ENCODE data around the gene VANGL1. TPM values are rescaled to one million over a fixed set of nuclear protein-coding genes. Genes with fewer than 3 reads are reported as not detected.

VANGL1 gene
- total and polyA plus RNA-seq, 3 donors from 2014 or later = 8.2 to 16.6 (median 8.6) TPM

GRCh38 chr1:115660151-115660550 lies 18.4 kb downstream of the VANGL1 start:
- H3K27me3 ChIP-seq = no peaks in the 10 kb centered on the region
- no peak overlapping the region for H3K27ac ChIP-seq
- no peaks in the 10 kb centered on the region for H3K9me3 ChIP-seq
- intact Hi-C loops (cut with DNase I; ENCODE audit: low total_unique reads) = no loop called here
- H3K36me3 ChIP-seq (ENCODE audit: low read depth, missing control alignments) = no peaks in the 10 kb centered on the region
- WGBS, 2 donors = 89 to 93% methylated on average over 5 of the region's 5 CpGs
- H3K4me3 ChIP-seq = no peak overlapping the region
- no peak for TF ChIP-seq POLR2A (IDR thresholded peaks at IDR 0.05)
- TF ChIP-seq CTCF (IDR thresholded peaks at IDR 0.05) = no peak
- no peak for DNase-seq
- H3K4me1 ChIP-seq = no peaks in the 10 kb centered on the region

- no peaks in the 10 kb centered on the region for H3K9me3 ChIP-seq
- no peaks in the 10 kb centered on the region for H3K27me3 ChIP-seq
- intact Hi-C loops (cut with DNase I; ENCODE audit: low total_unique reads) = no loop called here
- DNase-seq = no peak
- 100% methylated on average over 1 of the region's 1 CpG for WGBS, 2 donors
- TF ChIP-seq POLR2A (IDR thresholded peaks at IDR 0.05) (no peak), CTCF (IDR thresholded peaks at IDR 0.05) (no peak)
- no peaks in the 10 kb centered on the region for H3K4me1 ChIP-seq
- H3K4me3 ChIP-seq = no peak overlapping the region
- H3K27ac ChIP-seq = no peak overlapping the region
- H3K36me3 ChIP-seq (ENCODE audit: low read depth, missing control alignments) = no peaks in the 10 kb centered on the region
Observed at GRCh38 chr1:115661157-115661556, 19.4 kb downstream of the VANGL1 start.

- Histone ChIP-seq H3K27ac (no peak overlapping the region), H3K4me1 (no peaks in the 10 kb centered on the region), H3K9me3 (no peaks in the 10 kb centered on the region), H3K36me3 (ENCODE audit: low read depth, missing control alignments) (no peaks in the 10 kb centered on the region), H3K27me3 (no peaks in the 10 kb centered on the region), H3K4me3 (no peak overlapping the region)
- no peak for DNase-seq
- TF ChIP-seq CTCF (IDR thresholded peaks at IDR 0.05) = no peak
- no peak for TF ChIP-seq POLR2A (IDR thresholded peaks at IDR 0.05)
- intact Hi-C loops (cut with DNase I; ENCODE audit: low total_unique reads) = no loop called here
- whole genome bisulfite sequencing, 2 donors = 66 to 92% methylated on average over 6 to 7 of the region's 7 CpGs
Observed at GRCh38 chr1:115665319-115666096, 23.7 kb downstream of the VANGL1 start.

- Histone ChIP-seq H3K9me3 (no peaks in the 10 kb centered on the region), H3K4me3 (no peak overlapping the region), H3K36me3 (ENCODE audit: low read depth, missing control alignments) (no peaks in the 10 kb centered on the region), H3K4me1 (no peaks in the 10 kb centered on the region), H3K27me3 (no peaks in the 10 kb centered on the region), H3K27ac (no peak overlapping the region)
- 84 to 87% methylated on average over 4 to 6 of the region's 6 CpGs for WGBS, 2 donors
- intact Hi-C loops (cut with DNase I; ENCODE audit: low total_unique reads) = no loop called here
- TF ChIP-seq CTCF (IDR thresholded peaks at IDR 0.05) = no peak
- no peak for TF ChIP-seq POLR2A (IDR thresholded peaks at IDR 0.05)
- DNase-seq = no peak
Observed at GRCh38 chr1:115666206-115666605, 24.4 kb downstream of the VANGL1 start.

GRCh38 chr1:115666702-115667101 lies 24.9 kb downstream of the VANGL1 start:
- DNase-seq = no peak
- Histone ChIP-seq H3K9me3 (no peaks in the 10 kb centered on the region), H3K4me3 (no peak overlapping the region), H3K4me1 (no peaks in the 10 kb centered on the region), H3K36me3 (ENCODE audit: low read depth, missing control alignments) (no peaks in the 10 kb centered on the region), H3K27ac (no peak overlapping the region), H3K27me3 (no peaks in the 10 kb centered on the region)
- intact Hi-C loops (cut with DNase I; ENCODE audit: low total_unique reads) = no loop called here
- TF ChIP-seq POLR2A (IDR thresholded peaks at IDR 0.05) = no peak
- no peak for TF ChIP-seq CTCF (IDR thresholded peaks at IDR 0.05)
- WGBS, 2 donors = 89 to 91% methylated on average over 4 of the region's 4 CpGs
